HG03135 (cell line): ENCODE data around the gene AJM1.
"Not testable (repeated sequence)": the region's sequence is repeated elsewhere in the genome, so short reads cannot be mapped to it uniquely, and the experiment has no call there.

Experiments
- ATAC-seq: cut with Tn5 transposase; IDR thresholded peaks from one replicate; pipeline ENCODE4 v1.9.1; 2021; ENCODE audit warnings: mild to moderate bottlenecking, moderate library complexity; ENCODE audit not compliant: unreplicated experiment

The AJM1 gene

GRCh38 chr9:136843159-136843800 lies 1.0 kb downstream of the AJM1 start:
- ATAC-seq: not testable (repeated sequence)

DNA sequence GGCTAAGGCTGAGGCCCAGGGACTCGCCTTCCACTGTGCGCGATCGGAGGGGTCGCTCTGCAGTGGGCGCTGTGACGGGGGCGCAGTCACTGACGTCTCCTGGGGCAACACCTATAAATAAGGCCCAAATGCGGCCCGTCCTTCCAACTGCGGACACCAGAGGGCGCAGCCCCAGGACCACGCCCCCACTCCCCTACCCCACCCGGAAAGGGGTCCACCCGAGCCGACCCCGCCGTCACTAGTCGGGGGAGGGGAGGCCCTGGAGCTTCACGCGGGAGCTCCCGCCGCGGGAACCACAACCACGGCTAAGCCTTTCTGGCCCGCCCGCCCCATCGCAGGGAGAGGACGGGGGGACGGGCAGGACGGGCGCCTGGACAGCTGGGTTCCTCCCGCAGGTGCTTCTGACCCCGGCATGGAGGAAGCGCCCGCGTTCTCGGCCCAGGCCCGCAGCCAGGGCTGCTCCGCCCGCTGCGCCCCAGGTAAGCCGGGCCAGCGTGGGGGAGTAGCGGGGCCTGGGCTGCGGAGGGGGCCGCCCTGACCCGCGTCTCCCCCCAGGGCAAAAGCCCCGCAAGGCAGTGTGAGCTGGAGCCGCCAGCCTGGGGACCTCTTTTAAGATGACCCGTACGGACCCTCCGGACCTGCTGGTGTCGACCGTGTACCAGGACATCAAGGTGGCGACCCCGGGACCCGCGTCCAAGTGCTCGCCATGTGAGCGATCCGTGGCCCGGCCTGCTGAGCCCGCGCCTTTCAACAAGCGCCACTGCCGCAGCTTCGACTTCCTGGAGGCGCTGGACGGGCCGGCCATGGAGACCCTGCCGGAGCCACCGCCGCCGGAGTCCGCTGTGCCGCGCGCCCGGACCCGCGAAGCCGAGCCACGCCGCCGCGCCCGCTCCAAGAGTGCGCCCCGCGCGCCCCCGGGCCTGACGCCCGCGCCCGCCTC lies 1.8 kb downstream of the AJM1 start:
- not testable (repeated sequence) for ATAC-seq

- ATAC-seq: no peak
Measured at GRCh38 chr9:136844761-136845464, 2.6 kb downstream of the AJM1 start.

DNA sequence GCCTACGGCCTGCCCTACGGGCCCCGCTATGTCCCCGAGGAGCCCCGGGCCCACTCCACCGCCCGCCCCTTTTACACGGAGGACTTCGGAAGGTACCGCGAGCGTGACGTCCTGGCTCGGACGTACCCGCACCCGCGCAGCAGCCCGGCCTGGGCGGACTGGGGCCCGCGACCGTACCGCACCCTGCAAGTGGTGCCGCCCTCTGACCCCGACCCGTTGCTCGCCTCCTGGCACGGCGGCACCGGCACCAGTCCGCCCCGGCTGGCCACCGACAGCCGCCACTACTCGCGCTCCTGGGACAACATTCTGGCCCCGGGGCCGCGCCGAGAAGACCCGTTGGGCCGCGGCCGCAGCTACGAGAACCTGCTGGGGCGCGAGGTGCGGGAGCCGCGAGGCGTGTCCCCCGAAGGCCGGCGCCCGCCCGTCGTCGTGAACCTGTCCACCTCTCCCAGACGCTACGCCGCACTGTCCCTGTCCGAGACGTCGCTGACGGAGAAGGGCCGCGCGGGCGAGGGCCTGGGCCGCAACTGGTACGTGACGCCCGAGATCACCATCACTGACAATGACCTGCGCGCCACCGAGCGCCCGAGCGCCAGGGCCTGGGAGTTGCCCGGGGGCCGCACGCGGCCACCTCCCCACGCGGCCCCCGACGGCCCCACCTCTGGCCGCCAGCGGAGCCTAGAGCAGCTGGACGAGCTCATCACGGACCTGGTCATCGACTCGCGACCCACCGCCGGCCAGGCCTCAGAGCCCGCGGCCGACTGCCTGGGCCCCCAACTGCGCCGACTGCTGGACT lies 3.4 kb downstream of the AJM1 start:
- ATAC-seq: no peak

- ATAC-seq: no peak
Measured at GRCh38 chr9:136846376-136847087, 4.3 kb downstream of the AJM1 start.

GRCh38 chr9:136847088-136847825 lies 5.0 kb downstream of the AJM1 start:
- ATAC-seq: no peak

DNA sequence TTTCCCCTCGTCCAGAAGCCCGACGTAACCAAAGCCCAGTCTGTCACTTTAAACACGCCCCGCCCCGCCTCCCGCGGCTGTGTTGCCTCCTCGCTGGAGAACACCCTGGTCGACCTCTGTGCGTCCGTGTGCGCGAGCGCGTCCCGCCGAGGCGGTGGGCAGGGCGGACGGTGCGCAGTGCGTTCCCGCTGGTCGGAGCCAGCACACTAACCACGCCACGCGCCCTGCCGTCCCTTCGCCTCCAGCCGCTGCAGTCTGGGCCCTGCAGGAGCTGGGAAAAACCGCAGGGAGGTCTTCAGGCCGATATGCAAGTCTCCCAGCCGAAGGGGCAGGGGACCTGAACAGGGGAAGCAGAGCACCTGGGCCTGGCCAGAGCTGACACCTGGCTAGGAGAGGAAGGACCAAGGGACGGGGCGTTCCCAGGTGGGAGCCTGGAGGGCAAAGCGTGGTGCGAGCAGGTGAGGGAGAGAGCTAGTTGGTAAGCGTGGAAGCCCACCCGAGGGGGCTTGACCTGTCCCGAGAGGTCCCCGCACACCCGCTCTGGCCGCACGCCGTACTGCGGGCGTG lies 5.6 kb downstream of the AJM1 start:
- no peak for ATAC-seq

- ATAC-seq: peak; percentile 0
Measured at GRCh38 chr9:136848393-136849037, 6.2 kb downstream of the AJM1 start.

DNA sequence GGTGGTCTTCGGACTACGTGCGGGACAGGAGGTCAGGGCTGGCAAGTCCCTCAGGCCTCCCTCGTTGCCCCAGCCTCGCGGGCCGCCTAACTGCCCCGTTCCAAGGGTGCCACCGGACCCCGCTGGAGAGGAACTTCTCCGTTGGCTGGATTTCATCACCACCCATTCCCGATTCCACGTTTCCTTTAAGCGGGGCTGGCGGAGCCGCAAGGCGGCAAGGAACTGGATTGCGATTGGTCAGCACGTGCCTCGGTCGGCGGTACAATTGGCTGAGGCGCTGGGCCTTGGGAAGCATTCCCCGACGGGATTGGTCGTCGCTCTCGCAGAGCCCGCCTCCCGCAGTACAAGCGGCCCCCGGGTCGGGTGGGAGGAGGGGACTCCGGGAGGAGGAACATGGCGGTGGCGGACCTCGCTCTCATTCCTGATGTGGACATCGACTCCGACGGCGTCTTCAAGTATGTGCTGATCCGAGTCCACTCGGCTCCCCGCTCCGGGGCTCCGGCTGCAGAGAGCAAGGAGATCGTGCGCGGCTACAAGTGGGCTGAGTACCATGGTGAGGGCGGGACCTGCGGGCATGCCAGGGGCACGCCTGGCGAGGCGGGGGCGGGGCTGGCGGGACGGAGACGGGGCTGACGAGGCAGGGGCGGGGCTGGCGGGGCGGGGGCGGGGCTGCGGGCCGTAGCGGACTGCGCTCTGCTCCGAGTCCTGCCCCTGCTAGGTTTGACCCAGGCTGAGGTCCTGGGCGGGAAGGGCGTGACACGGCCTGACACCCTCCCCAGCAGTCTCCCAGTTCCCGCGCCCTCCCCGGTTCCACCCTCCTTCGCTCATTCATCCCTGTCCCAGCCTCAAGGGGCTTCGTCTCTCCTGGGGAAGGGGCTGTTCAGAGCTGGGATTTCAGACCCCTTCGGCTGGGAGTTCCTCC lies 7.0 kb downstream of the AJM1 start, which contains the start of gene PHPT1:
PHPT1 (plus strand) TSS at position 372 of the 922 bp plus-strand sequence; CDS start at position 394, 22 bp downstream.
- ATAC-seq: peak; percentile 76

- no peak for ATAC-seq
Measured at GRCh38 chr9:136849960-136850865, 7.9 kb downstream of the AJM1 start.

DNA sequence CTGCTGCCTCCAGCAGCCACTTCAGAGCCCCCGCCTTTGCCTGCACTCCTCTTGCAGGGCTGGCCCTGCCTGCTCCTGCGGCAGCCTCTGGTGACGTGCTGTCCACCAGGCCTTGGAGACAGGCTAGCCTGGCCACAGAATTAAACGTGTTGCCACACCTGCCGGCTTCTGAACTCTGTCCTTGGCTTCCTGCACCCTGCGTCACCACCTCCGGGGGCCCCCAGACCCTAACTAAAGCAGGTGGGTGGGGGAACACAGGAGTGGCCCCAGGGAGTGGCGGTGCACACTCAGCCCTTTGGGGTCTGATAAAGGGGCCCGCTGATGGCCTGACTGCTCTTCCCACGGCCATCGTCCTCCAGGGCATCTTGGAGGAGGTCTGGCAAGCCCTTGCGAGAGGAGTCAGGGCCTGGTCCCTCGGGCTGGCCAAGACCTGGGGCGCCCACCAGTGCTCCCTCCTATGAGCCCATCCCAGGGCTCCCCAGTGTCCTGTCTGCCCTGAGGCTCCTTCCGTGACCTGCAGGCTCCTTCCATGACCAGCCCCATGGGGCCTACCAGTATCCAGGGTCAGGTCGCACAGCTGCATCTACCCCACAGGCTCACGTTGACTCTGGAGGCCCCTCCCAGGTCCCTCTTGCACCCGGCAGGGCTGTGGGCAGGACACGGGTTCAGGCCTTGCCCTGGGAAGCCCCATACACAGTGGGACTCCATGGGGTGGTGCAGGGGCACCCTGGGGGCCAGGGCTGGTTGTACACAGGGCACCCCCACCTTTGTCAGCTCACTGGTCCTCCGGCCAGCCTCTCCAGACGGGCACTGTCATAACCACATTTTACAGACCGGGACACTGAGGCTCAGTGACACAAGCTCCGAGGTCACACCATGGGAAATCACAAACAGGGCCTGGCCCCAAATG lies 8.8 kb downstream of the AJM1 start:
- ATAC-seq: no peak

- no peak for ATAC-seq
Measured at GRCh38 chr9:136851941-136852663, 9.8 kb downstream of the AJM1 start, which contains the start of gene MAMDC4. Gene MAMDC4 (plus strand): TSS chr9:136852346. CDS start chr9:136852417, 71 bp downstream.

DNA sequence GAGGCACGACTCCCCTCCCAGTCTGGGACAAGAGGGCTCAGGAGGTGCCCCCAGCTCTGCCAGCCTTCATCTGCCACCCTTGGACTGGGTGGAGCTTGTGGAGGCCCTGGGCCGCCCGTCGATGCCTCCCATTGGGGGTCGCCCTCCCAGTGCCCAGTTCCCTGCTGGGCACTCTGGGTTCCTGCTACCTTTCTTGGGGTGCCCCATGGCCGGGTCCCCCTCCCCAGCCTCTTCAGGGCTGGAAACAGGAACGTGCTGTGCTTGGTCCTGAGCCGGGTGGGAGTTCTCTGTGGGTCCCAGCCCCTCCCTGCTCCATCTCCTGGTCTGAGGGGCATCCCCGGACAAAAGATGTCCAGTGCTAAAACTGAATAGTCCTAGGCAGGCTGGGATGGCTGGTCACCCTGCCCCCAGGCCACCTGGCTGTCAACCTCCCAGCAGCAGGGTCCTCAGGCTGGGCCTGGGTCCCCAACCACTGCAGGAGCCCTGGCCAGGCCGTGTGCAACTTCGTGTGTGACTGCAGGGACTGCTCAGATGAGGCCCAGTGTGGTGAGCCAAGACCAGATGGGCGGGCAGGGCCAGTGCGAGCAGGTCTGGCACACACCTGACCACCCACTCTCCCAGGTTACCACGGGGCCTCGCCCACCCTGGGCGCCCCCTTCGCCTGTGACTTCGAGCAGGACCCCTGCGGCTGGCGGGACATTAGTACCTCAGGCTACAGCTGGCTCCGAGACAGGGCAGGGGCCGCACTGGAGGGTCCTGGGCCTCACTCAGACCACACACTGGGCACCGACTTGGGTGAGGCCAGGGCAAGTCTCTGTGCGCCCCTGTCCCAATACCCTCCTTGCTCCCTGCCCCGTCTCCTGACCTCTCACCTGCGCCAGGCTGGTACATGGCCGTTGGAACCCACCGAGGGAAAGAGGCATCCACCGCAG lies 10.7 kb downstream of the AJM1 start:
- no peak for ATAC-seq
